Skin epidermis (tissue), 12 donors: ENCODE results near the gene PLEKHG2.

Experiments used
- H3K27ac ChIP-seq, 21 experiments: fragments of 200-600 bp; sonication (generic) in 11 of 21; one replicate each; pipeline ENCODE4 v1.5.0; 2020; ENCODE audit warnings: mild to moderate bottlenecking in 3 of 21, inconsistent platforms in 2 of 21, moderate library complexity in 2 of 21
- H3K4me3 ChIP-seq, 7 experiments: fragments of 200-600 bp; sonication (generic) in 2 of 7; one replicate each; pipeline ENCODE4 v1.5.0; 2020; ENCODE audit warnings: inconsistent platforms in 2 of 7, mild to moderate bottlenecking in 2 of 7, moderate library complexity in 1 of 7

PLEKHG2 gene

GRCh38 chr19:39413911-39414608 lies 1.6 kb downstream of the PLEKHG2 start:
- H3K27ac ChIP-seq: peak overlapping the region; percentile 52 to 100 (median 91)
- H3K4me3 ChIP-seq: peak overlapping the region; percentile 54 to 89 (median 82)

- peak overlapping the region in 2 of 7 experiments; percentile 54 to 82 for H3K4me3 ChIP-seq
Measured at GRCh38 chr19:39415111-39416046, 2.9 kb downstream of the PLEKHG2 start.

GRCh38 chr19:39416152-39417120 lies 4.0 kb downstream of the PLEKHG2 start:
- peak overlapping the region in 2 of 21 experiments; percentile 14 to 87 for H3K27ac ChIP-seq
- peak overlapping the region in 1 of 7 experiments; percentile 3 for H3K4me3 ChIP-seq

More at GRCh38 chr19:39415111-39416046, 2.9 kb downstream of the PLEKHG2 start:
- H3K27ac ChIP-seq: peak overlapping the region in 4 of 21 experiments; percentile 53 to 100 (median 89)

GRCh38 chr19:39417463-39418181 lies 5.2 kb downstream of the PLEKHG2 start:
- Histone ChIP-seq H3K27ac (no peak overlapping the region), H3K4me3 (no peak overlapping the region)

GRCh38 chr19:39419003-39419402 lies 6.5 kb downstream of the PLEKHG2 start:
- Histone ChIP-seq H3K27ac (no peak overlapping the region), H3K4me3 (no peak overlapping the region)

- no peak overlapping the region for H3K27ac ChIP-seq
- H3K4me3 ChIP-seq: no peak overlapping the region
Measured at GRCh38 chr19:39420769-39421168, 8.3 kb downstream of the PLEKHG2 start.

GRCh38 chr19:39422020-39422419 lies 9.6 kb downstream of the PLEKHG2 start:
- H3K4me3 ChIP-seq: no peak overlapping the region
- no peak overlapping the region for H3K27ac ChIP-seq

GRCh38 chr19:39423258-39424086 lies 11.0 kb downstream of the PLEKHG2 start:
- Histone ChIP-seq H3K4me3 (no peak overlapping the region), H3K27ac (no peak overlapping the region)

- Histone ChIP-seq H3K4me3 (no peak overlapping the region), H3K27ac (no peak overlapping the region)
Measured at GRCh38 chr19:39424934-39425333, 12.5 kb downstream of the PLEKHG2 start.

- Histone ChIP-seq H3K27ac (no peak overlapping the region), H3K4me3 (no peak overlapping the region)
Measured at GRCh38 chr19:39425744-39426143, 13.3 kb downstream of the PLEKHG2 start.

- H3K27ac ChIP-seq: no peak overlapping the region
- H3K4me3 ChIP-seq: no peak overlapping the region
Measured at GRCh38 chr19:39426170-39426569, 13.7 kb downstream of the PLEKHG2 start.

- Histone ChIP-seq H3K27ac (peak overlapping the region in 2 of 21 experiments; percentile 65 to 84), H3K4me3 (no peak overlapping the region)
Measured at GRCh38 chr19:39427707-39428106, 15.2 kb downstream of the PLEKHG2 start.

GRCh38 chr19:39428283-39429112 lies 16.0 kb downstream of the PLEKHG2 start:
- Histone ChIP-seq H3K4me3 (no peak overlapping the region), H3K27ac (peak overlapping the region in 20 of 21 experiments; percentile 14 to 85 (median 66))

- Histone ChIP-seq H3K4me3 (no peak overlapping the region), H3K27ac (peak overlapping the region; percentile 43 to 98 (median 82))
Measured at GRCh38 chr19:39430675-39431593, 18.5 kb downstream of the PLEKHG2 start.

- H3K4me3 ChIP-seq: no peak overlapping the region
- peak overlapping the region in 3 of 21 experiments; percentile 39 to 98 (median 85) for H3K27ac ChIP-seq
Measured at GRCh38 chr19:39432677-39433025, 20.2 kb downstream of the PLEKHG2 start.

- no peak overlapping the region for H3K4me3 ChIP-seq
- H3K27ac ChIP-seq: peak overlapping the region in 11 of 21 experiments; percentile 16 to 98 (median 90)
Measured at GRCh38 chr19:39433480-39434079, 21.1 kb downstream of the PLEKHG2 start.
